ENCODE measurements around the gene SP140L.
"Not testable (repeated sequence)": the region's sequence is repeated elsewhere in the genome, so short reads cannot be mapped to it uniquely, and the experiment has no call there.

Gene SP140L

DNA sequence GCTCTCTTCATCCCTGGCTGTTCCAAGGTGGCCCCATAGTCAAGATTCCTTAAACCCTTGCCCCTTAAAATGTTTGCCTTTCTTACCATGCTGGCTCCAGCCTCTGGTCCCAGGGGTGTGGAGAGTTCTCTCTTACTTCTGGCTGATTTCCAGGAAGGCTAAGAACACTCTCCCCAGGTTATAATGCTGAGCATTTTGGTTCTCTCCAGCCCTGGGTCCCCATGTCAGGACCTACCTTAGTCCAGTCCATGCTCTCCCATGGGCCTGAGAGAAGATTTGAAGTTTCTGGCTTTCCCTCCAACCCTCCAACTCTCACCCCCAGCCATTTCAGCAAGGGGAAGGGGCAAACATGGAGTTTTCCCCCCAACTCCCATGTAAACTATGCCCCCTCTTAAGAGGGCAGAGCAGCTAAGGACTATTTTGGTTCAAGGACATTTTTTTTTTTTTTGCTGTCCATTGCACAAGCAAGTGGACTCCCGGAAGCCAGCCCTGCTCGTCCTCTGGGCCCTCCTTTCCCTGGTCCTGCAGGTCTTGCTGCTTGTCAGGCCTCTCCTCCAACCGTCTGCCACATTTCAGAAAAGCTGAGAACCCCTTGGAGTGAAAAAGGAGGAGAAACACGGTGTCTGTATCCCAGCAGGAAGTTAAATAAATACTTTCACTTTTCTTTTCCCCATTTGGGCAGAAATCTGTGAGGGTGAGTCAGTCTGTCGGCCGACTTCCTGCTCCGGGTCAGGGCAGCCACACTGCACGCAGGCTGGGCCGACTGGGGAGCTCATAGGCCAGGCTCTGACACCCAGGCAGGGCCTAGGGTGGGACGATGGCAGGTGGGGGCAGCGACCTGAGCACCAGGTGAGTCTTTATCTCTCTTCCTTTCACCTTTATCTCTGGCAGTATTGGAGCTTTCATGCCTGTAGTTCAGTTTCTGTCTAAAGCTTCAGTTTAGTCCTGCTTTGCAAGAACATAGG is at the start of gene SP140L:
Gene SP140L, plus strand, starts transcription at position 741 of the 965 bp plus-strand sequence. Its CDS starts 77 bp downstream, at position 818.
- DNase-seq = peak; percentile 83

DNA sequence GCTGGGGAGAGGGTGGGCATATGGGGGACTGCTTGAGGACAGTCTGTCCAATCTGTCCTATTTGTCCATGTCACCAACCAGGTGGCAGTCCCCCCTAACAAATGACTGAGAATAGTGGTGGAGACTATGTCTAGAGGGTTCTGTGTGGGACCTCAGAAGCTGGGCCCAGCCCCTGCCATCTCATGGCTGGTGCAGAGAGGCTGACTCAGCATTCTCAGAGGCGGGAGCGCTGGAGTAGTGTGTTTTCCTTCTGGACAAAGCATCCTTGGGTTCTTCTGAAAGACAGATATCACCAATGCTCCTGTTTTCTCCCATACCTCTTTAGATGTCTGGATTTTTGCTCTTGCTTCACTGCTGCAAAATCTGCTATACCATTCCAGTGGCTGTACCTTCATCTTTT is 44.1 kb upstream of the SP140L start:
- DNase-seq = no peak

DNA sequence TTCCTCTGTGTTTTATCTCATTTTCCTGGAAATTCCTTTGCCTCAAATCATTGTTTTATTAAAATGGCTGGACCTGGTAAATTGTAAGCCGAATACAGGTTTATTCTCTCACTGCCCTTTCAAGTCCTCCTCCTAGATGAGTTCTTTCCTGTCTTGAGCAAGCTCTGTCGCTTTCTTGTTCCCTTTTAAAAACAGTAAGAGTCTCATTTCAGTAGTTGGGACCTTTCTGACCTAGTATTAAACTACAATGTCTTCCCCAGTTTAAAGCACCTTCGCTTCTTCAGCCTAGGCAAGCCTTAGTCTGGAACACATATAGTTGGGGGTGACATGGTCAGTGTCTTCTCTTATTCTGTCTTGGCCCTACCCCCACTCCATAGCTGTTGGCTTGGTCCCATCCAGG is 40.9 kb upstream of the SP140L start:
- DNase-seq = no peak

DNA sequence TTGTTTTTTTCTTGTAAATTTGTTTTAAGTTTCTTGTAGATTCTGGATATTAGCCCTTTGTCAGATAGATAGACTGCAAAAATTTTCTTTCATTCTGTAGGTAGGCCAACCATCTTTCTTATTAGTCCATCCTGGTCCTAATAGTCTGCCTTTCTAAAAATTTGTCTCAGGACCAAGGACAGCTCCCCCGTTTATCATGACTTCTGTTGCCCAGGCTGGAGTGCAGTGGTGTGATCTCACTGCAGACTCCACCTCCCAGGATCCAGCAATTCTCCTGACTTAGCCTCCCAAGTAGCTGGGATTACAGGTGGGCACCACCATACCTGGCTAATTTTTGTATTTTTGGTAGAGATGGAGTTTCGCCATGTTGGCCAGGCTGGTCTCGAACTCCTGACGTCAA is 37.7 kb upstream of the SP140L start:
- DNase-seq = peak; percentile 6

DNA sequence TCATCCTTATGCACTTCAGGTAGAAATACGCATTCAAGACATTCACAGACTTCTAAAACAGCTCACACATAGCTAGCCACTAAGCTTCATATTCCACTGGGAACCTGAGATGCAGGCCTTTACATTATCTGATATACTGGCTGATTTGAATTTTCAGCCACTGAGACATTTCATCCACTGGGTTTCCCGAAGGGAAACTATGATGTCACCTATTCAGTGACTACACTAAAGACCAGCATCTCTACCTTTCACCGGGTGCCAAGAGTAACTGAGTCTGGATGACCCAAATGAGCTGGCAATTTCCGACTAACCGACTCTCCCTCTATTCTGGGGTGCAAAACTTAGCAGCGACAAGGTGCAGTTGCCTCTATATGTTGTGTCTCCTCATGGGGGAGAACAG is 31.8 kb upstream of the SP140L start:
- no peak for DNase-seq

DNA sequence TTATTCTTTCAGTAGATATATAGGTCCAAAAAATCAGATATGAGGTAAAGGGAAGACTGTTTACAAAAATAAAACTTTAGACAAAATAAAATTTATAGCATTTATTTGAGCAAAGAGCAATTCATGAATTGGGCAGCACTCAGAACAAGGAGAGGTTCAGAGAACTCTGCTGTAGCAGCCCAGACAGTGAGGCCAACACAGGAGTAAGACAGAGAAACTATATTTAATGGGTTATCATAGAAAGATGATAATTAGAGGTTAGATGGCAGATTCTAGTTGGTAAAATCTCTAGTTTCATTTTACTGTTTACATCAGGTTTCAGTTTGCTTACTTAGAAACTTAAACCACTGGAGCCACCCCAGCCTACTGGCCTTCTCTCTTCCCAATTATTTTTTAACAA is 30.1 kb upstream of the SP140L start:
- DNase-seq = no peak

DNA sequence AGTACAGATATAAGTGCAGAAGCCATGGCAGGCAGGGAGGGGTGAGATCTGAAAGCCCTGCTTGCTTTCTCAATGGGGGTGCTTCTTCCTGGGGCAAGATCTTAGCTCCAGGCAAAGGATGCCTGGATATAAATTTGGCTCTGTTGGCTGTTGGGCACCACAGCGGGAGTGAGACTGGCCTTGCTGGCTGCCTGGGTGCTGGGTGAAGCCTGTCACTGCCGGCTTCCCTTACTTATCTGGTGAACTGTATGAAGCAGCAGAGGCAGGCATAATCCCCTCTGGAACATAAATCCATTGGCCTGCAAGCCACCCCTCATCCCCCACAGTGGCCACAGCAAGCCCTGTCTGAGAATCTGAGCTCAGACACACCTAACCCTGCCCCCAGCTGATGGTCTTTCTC is 27.4 kb upstream of the SP140L start:
- DNase-seq = no peak

DNA sequence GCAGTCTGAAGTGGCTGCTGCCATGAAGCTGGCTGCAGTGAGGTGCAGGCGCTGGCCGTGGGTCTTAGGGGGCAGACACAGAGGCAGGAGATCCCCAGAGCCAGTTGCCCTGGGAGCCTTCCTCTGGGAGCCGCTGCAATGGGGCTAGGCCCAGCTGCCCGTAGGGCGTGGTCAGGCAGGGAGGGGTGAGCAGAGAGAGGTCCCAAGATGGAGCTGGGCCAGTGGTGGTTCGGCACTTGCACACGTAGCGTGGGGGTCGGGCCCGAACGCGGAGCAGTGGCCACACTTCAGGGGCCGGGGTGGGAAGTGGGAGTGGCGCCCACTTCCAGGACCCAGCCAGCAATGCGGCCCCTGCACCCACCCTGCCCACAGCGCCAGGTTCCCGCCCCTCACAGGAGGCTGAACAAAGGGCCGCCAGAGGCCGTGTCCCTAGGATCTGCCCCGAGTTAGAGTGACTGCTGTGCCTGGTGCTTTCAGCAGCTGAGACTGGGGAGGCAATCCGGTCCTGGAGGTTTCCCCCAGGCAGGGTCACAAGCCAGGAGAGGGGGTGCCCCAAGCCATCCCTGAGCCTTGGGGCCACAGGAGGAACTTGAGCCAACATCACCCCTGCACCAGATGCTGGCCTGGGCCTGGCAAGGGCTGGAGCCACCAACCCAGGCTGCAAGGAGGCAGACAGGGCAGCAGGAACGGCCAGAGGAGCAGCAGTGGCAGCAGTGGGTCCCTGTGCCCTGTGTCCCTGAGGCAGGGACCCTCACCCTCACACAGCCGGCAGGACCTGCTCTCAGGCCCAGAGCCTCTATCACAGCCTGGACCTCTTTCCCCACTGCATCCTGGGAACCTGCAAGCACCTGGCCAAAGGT is 21.3 kb upstream of the SP140L start:
- DNase-seq = no peak

DNA sequence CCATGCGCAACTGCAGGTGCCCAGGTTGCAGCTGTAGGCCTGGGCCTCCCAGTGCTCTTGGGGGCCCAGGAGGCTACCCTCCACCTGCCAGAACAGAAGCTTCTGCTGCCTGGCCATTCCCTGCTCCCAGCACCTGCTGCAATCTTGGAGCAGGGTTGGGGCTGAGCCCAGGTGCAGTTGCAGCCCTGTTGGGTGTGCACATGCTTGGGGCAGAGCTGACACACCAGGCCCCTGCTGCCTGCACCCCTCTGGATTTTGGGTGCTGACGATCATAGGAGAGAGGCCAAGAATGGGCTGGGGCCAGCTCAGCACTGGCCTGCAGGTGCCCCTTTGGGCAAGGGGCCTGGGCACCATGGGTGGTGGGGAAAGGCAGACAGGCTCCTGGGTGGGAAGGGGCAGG is 20.5 kb upstream of the SP140L start:
- DNase-seq = no peak

DNA sequence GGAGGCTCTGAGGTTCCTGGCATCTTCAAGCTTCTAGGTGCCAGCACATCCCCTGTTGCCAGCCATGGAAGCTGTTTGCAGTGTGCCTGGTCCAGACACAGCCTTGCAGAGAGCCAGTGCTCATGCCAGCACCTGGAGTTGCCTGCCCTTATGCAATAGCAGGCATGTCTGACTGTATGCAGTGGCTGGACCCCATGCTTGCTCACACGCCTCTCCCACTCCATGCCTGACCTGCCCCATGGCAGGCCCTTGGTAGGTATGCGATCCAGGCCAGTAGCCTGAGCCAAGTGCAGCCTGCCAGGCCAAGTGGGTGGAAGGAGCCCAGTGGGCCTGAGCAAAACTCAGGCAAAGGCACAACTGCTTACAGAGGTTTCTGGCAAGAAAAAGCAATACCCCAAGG is 19.5 kb upstream of the SP140L start:
- no peak for DNase-seq

DNA sequence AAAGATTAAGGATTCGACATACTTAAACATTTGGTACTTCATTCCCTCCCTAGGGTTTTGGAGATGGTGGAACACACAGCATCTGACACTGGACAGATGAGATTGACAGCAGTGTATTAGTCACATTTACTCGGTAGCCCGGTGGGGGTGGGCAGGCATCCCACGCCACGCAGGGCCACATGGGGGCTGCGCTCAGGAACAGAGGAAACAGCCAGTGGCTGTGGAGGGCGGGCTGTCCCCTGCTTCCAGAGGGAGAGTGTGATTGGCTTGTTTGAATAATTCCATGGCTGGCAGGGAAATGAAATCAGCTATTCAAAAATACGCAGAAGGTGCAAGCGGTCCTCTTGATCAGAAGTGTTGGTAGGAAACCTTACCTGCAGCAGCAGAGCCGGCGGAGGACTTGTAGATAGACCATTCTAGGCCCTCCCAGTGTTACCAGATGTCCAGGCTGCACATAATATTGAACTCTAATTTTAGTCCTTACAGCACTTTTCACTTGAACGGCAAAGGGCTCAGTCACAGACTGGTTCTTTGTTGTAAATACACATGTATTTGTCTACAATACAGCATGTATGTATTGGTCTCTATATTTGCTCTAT is 18.5 kb upstream of the SP140L start:
- DNase-seq = no peak

DNA sequence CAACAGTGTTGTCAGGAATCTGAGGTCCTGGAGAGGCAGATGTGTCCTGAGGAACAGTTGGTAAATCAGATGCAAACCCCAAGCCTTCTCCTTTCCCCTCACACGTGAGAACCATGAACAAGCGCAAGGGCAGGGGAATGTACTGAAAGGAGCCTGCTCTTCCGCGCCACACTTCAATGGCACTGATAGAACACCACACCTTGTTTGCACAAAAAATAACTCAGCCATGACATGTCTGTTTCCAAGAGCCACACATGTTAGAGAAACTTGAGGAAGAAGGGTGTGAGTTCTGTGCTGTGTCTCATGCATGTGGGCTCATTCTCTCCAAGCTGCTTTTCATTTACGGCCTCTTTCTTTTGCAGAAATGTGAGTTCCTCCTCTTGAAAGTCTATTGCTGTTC is 16.2 kb upstream of the SP140L start:
- DNase-seq = not testable (repeated sequence)

DNA sequence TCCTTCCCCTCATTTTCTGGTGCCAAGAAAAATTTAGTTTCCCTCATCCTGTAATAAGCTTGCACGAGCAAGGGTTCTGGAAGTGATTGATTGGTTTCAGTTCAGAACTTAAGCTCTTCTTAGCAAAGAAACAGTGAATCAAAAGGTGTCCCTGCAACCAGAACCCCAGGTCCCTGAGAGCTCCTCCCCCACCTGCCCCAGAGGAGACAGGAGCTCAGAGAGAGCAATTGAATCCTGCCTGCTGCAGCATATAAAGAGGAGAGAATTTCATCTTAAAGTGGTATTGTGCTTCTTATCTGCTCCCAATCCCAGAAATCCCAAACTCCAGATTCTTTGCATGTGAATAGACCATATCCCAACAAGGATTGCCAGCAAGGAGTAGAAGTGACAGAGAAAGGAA is 15.4 kb upstream of the SP140L start:
- DNase-seq = not testable (repeated sequence)

DNA sequence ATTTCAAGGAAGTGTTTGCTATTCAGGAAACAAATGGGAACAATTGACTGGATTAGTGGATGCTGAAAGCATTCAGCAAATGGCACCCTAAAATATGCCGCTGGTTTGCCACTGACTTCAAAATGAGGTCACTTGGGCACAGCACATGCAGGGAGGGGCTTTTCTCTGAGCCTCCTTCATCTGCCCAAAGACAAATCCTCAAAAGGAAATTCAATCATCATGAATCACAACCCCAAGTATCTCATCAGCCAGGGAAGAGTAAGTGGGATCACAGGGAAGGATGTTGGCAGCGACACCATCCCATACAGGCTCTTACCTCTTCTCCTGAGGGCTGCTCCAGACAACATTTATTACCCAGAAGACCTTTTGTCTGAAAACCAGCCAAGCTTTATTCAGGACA is 14.4 kb upstream of the SP140L start:
- no peak for DNase-seq

DNA sequence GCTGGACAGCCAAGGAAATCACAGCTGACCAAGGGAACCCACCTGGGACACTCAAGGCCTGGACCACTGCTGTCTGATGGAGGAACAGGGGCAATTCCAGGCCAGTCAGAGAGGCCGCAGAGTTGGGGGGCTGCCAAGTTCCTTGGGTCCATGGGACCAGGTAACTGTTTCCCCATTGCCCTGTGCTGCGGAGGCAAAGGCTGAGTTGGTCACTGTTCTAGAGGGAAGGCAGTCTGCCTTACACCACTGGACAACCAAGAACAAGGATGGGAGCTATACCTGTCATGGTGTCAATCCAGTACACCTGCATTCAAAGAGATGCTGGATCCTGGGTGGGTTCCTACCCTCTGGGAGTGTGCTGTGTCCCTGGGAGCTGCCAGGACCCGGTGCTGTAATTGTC is 9.6 kb upstream of the SP140L start:
- no peak for DNase-seq

DNA sequence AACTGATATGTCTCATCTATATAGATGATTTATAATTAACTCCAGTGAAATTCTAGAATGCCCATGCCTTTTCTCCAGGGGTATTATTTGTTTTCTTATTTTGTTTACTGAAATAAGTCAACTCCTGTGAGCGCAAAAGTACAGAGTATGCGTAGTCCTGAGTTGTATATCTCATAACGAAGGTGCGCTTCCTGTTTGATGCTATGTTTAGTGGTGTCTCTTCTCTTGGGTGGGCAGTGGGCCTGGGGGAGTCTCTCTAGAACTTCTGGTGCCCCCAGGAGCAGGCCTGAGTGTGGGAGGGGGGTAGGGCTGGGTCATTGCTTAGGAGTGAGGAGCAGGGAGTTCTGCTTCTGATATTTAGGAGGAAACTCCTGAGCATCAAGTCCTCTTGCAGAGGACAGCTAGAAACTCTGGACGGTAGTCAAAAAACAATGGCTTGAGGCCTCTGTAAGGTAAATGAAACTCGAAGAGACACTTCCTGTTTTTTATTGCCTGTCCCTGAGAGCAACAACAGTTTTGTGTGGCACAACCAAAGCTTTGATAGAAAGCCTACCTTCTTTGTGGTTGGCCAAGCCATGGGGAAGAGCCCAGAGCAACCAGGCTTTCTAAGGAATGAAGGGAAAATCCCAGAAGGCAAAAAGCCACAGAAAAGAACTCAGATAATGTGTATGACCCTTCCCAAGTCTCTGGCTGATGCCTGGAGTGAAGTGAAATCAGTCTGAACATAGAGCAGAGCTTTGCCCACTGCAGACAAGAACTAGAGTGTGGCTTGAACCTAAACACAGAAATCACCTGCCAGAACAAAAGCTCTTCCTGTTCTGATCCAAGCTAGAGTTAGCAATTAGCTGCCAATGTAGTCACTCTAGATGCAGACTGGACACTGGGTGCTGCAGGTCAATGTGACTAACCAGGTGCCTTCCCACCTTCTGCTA is 8.5 kb upstream of the SP140L start:
- DNase-seq = no peak

DNA sequence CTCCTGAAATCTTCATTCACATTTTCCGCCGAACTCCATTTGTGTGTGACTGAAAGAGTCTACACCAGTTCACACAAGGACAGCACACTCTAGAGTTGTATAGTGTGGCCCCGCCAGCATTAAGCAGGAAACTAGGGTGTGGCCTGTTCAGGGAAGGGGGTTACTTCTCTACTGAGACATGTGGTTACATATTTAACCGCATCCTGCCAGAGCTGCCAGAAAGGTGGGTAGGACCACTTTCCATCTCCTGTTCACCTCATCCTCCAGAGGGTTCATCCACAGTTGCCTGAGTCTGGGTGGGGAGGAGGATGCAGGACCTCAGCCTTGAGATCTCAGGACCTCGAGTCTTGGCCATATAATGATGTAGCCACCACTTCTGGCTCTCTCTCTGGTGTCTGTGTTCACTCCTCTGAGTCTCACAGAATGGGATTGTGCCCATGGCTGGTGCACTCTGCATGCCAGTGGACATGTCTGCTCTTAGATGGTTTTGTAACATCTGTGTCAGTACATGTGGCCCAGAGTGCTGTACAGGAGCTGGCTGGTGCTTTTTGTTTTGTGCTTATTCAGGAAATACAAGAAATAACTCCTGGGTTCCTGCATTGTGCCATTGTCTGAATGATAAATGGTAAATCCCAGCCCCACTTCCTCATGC is 7.7 kb upstream of the SP140L start:
- no peak for DNase-seq

DNA sequence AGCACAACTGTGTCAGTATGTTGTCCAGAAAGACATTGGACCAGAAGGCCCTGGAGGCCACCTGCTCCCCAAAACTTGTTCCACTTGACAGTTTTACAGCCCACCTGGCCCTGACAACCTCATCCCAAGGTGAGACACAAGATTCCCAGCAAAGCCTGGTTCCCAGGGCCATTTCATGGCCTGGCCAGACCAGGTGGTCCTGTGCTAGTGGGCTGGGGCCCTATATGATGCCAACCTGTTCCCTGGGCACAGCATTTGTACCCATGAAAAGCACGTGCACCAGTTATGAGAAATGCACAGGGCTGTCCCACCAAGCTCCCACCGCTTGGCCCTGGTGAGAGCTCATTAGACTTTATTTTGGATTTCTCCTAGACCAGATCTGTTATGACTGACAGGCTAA is 6.0 kb upstream of the SP140L start:
- no peak for DNase-seq

DNA sequence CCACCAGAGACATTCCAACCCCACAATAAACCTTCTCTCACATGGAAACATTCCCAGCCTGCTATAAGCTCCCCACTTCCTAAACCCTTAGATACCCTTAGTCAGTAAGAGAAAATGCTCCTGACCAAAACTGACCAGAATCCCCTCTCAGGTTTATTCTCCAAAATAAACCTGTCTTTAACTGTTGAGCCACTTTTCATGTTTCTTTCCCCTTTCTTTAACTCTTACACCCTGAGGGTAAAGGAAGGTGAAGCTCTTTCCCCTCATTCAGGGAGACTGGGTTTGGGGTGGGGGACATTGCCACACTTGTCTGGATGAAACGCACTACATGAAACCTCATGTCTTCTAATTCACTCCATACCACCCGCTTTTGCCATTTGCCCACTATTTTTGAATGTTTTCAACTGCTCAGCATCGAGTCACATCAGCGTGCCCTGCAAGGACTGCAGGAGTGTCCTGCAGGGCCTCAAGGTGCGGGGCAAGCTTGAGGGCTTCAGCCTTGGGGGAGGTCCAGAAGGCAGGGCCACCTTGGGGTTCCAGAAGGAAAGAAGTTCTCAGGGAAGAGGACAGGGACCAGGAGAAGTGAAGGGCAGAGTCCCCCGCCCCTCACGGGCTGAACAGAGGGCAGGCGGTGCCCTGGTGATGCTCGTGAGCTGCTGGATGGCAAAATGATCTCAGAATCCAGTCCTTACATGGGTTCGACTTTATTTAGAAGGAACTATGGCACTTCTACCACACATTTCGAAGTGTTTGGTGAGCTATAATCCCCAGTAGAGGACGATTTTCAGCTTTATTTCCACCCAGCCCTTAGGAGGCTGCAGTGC is 4.2 kb upstream of the SP140L start:
- no peak for DNase-seq

DNA sequence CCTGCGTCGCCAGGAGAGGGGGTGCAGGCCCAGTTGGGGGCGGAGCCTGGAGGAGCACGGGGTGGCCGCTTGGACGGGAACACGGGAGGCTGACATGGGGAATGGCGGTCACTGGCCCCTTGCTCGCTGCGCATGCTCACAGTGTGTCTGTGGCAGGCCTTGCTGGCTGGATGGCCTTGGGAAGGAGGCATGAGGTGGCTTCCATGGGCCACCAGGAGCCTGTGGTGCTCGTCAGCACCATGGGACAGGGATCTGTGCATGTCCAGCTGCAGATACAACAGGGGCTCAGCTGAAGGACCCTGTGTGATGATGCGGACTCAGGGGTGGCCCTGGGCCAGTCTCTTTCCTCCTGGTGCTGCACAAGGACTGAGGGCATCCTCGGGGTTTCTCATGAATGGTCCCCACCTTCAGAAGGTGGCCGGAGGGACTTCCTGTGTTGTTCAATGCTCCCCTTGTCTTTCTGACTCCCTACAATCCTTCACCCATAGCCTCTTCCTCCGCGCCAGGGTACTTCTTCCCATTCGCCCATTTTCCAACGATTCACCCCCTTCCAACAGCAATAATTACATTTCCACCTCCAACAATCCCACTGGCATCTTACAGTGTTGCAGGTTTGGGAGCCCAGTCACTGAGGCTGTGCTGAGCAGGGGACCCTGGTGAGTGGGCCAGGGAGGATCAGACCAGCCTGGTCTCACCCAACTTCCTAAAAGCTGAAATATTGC is 3.4 kb upstream of the SP140L start:
- DNase-seq = peak; percentile 54

All from DMS53 (cell line).